ENCODE results near the gene ASAP3. TPM values are rescaled to one million over a fixed set of nuclear protein-coding genes. Genes with fewer than 3 reads are reported as not detected.

ASAP3 gene
- total and polyA plus RNA-seq, 9 of the 15 experiments (the other 6 are each of a cell fraction or from before 2014, with no cell fraction given) = 1.7 to 31.2 (median 17.4) TPM

- Histone ChIP-seq H4K20me1 (replicated peaks; ENCODE audit: control insufficient read depth, insufficient read depth, low read length) (no peaks in the 10 kb centered on the region), H3K4me2 (ENCODE audit: insufficient read depth, low read length) (peak overlapping the region; percentile 35; the same call in 1 of the 2 replicates), H3K4me3 (no peak overlapping the region), H3K9me3 (replicated peaks; ENCODE audit: control insufficient read depth, insufficient read depth, low read depth, low read length) (no peaks in the 10 kb centered on the region), H3K27me3 (ENCODE audit: control insufficient read depth in 2 of 2, insufficient read depth in 2 of 2, low read length in 2 of 2) (no peaks in the 10 kb centered on the region), H3K79me2 (ENCODE audit: control insufficient read depth, insufficient read depth, low read length) (no peaks in the 10 kb centered on the region), H3K36me3 (ENCODE audit: control insufficient read depth, insufficient read depth, low read length) (no peaks in the 10 kb centered on the region), H3K9me1 (ENCODE audit: control insufficient read depth, insufficient read depth, low read length) (no peaks in the 10 kb centered on the region), H2AFZ (ENCODE audit: low read depth, low read length) (peak overlapping the region; percentile 41; the same call in 1 of the 2 replicates), H3K27ac (ENCODE audit: extremely low read depth, low read depth, low read length) (no peak overlapping the region), H3K9ac (ENCODE audit: insufficient read depth in 1 of 2, low read depth in 2 of 2, low read length in 2 of 2) (0 out of 4 replicates have a peak overlapping the region, but pooled peaks of 1 of the 2 experiments have one; percentile 19), H3K4me1 (replicated peaks in 1 of 2; ENCODE audit: control insufficient read depth in 2 of 2, insufficient read depth in 2 of 2, low read length in 2 of 2) (peaks cover 7 to 34% of the 10 kb centered on the region in 2 experiments)
- intact Hi-C loops (cut with micrococcal nuclease) = no loop called here
- POLR2A ChIA-PET = interaction anchor here (0.6 to 2.0 kb wide), 6 partner anchors 14 to 56 kb away, joined by 4 to 7 read pairs (median 4); partner anchors contain the start of gene HNRNPR
- DNase-seq (ENCODE audit: extremely low read depth in 1 of 4, low spot score in 3 of 4) = no peak
- in situ Hi-C loops (cut with MboI) = no loop called here
- WGBS (ENCODE audit: insufficient coverage, low coverage, missing lambda C conversion rate) = 35% methylated on average over 9 of the region's 9 CpGs
- CTCF ChIA-PET (ENCODE audit: low intra/inter-chr PET ratio) = no interaction called here
- peak; percentile 67 for ATAC-seq
- BruUV-seq (replicated peaks) = no TSS peak
- FAIRE-seq = no peak
- TF ChIP-seq ZNF23 (CRISPR knock-in tag; IDR thresholded peaks at IDR 0.05) (no peak), SMARCA4 (IDR thresholded peaks at IDR 0.05) (peak; percentile 15; the same call in 1 of the 2 replicates), KDM2B (CRISPR knock-in tag; IDR thresholded peaks at IDR 0.05) (no peak), MED1 (CRISPR knock-in tag; IDR thresholded peaks at IDR 0.05; ENCODE audit: borderline replicate concordance) (no peak), ZNF347 (CRISPR knock-in tag; IDR thresholded peaks at IDR 0.05; ENCODE audit: low read depth) (no peak), E2F6 (IDR thresholded peaks at IDR 0.05; ENCODE audit: borderline replicate concordance in 1 of 2, extremely low read depth in 1 of 2, insufficient read depth in 1 of 2, insufficient read length in 1 of 2, low read depth in 1 of 2, low read length in 1 of 2, poor library complexity in 1 of 2, severe bottlenecking in 1 of 2) (no peak), GTF2E2 (tag; IDR thresholded peaks at IDR 0.05) (0 out of 2 replicates have a peak, but pooled peaks have one; percentile 51), NR1H2 (CRISPR knock-in tag; IDR thresholded peaks at IDR 0.05) (no peak), TAF15 (IDR thresholded peaks at IDR 0.05; ENCODE audit: low read depth, low read length) (no peak), ZNF766 (CRISPR knock-in tag; conservative IDR thresholded peaks at IDR 0.05) (0 out of 2 replicates have a peak, but pooled peaks have one; percentile 45), ZNF668 (CRISPR knock-in tag; IDR thresholded peaks at IDR 0.05) (no peak), STAT5A (IDR thresholded peaks at IDR 0.05; ENCODE audit: borderline replicate concordance, low read length) (no peak), NR2C1 (IDR thresholded peaks at IDR 0.05) (no peak), NR2C1 (tag; IDR thresholded peaks at IDR 0.05) (0 out of 2 replicates have a peak, but pooled peaks have one; percentile 36), NRF1 (conservative IDR thresholded peaks at IDR 0.05 in 1 of 2, IDR thresholded peaks at IDR 0.05 in 1 of 2) (0 out of 4 replicates have a peak, but pooled peaks have one; percentile 7 to 13), JUND (IDR thresholded peaks at IDR 0.05; ENCODE audit: borderline replicate concordance, low read depth, low read length) (0 out of 2 replicates have a peak, but pooled peaks have one; percentile 30), JUND (tag; IDR thresholded peaks at IDR 0.05; ENCODE audit: borderline replicate concordance, low read depth, low read length) (no peak; the same call in 2 of the 3 replicates), ESRRB (CRISPR knock-in tag; IDR thresholded peaks at IDR 0.05; ENCODE audit: borderline replicate concordance) (no peak)
- TF ChIP-seq, protein P1, sequence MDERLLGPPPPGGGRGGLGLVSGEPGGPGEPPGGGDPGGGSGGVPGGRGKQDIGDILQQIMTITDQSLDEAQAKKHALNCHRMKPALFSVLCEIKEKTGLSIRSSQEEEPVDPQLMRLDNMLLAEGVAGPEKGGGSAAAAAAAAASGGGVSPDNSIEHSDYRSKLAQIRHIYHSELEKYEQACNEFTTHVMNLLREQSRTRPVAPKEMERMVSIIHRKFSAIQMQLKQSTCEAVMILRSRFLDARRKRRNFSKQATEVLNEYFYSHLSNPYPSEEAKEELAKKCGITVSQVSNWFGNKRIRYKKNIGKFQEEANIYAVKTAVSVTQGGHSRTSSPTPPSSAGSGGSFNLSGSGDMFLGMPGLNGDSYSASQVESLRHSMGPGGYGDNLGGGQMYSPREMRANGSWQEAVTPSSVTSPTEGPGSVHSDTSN (CRISPR knock-in tag; IDR thresholded peaks at IDR 0.05; ENCODE audit: low read depth) = no peak
- TF ChIP-seq, protein P1 (tag; conservative IDR thresholded peaks at IDR 0.05; ENCODE audit: low read depth) = no peak
These were observed 94.1 kb downstream of the ASAP3 start for GRCh38 chr1:23389837-23390321.
